Measurements from ENCODE around the gene LY9.

The LY9 gene

GRCh38 chr1:160795951-160796383, at the start of gene LY9:
Gene LY9, plus strand, starts transcription at chr1:160796174. Its CDS starts 14 bp downstream, at chr1:160796188.
- TF ChIP-seq, protein P1, sequence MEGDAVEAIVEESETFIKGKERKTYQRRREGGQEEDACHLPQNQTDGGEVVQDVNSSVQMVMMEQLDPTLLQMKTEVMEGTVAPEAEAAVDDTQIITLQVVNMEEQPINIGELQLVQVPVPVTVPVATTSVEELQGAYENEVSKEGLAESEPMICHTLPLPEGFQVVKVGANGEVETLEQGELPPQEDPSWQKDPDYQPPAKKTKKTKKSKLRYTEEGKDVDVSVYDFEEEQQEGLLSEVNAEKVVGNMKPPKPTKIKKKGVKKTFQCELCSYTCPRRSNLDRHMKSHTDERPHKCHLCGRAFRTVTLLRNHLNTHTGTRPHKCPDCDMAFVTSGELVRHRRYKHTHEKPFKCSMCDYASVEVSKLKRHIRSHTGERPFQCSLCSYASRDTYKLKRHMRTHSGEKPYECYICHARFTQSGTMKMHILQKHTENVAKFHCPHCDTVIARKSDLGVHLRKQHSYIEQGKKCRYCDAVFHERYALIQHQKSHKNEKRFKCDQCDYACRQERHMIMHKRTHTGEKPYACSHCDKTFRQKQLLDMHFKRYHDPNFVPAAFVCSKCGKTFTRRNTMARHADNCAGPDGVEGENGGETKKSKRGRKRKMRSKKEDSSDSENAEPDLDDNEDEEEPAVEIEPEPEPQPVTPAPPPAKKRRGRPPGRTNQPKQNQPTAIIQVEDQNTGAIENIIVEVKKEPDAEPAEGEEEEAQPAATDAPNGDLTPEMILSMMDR (conservative IDR thresholded peaks at IDR 0.05; ENCODE audit: low read depth) = no peak
- POLR2A ChIA-PET (ENCODE audit: low non-redundant PET) = no interaction called here
- DNase-seq (ENCODE audit: low spot score) = no peak
- CTCF ChIA-PET = no interaction called here
- H3K27ac ChIP-seq = no peak within 1 kb of the TSS

GRCh38 chr1:160746836-160747500, 49.0 kb upstream of the LY9 start:
- ChIA-PET POLR2A (ENCODE audit: low non-redundant PET) (no interaction called here), CTCF (interaction anchor here (0.6 kb wide), 3 partner anchors 9 to 178 kb away, joined by 3 to 4 read pairs (median 4); no protein-coding TSS in a partner anchor)
- DNase-seq (ENCODE audit: low spot score) = no peak
- TF ChIP-seq, protein P1 (conservative IDR thresholded peaks at IDR 0.05; ENCODE audit: low read depth) = no peak
- no peak overlapping the region for H3K27ac ChIP-seq

- ChIA-PET CTCF (interaction anchor here (0.6 kb wide), 1 partner anchor 77 kb away, joined by 3 read pairs; no protein-coding TSS in a partner anchor), POLR2A (ENCODE audit: low non-redundant PET) (no interaction called here)
- H3K27ac ChIP-seq = no peak overlapping the region
- no peak for DNase-seq (ENCODE audit: low spot score)
- TF ChIP-seq, protein P1 (conservative IDR thresholded peaks at IDR 0.05; ENCODE audit: low read depth) = no peak
Observed at GRCh38 chr1:160747717-160748116, 48.3 kb upstream of the LY9 start.

GRCh38 chr1:160748181-160748877, 47.6 kb upstream of the LY9 start:
- no peak overlapping the region for H3K27ac ChIP-seq
- ChIA-PET POLR2A (ENCODE audit: low non-redundant PET) (no interaction called here), CTCF (interaction anchor here (0.6 kb wide), 1 partner anchor 76 kb away, joined by 3 read pairs; no protein-coding TSS in a partner anchor)
- peak; percentile 24 for DNase-seq (ENCODE audit: low spot score)
- TF ChIP-seq, protein P1 (conservative IDR thresholded peaks at IDR 0.05; ENCODE audit: low read depth) = no peak

GRCh38 chr1:160748878-160749269, 47.1 kb upstream of the LY9 start:
- TF ChIP-seq, protein P1 (conservative IDR thresholded peaks at IDR 0.05; ENCODE audit: low read depth) = no peak
- no peak overlapping the region for H3K27ac ChIP-seq
- POLR2A ChIA-PET (ENCODE audit: low non-redundant PET) = no interaction called here
- DNase-seq (ENCODE audit: low spot score) = peak; percentile 25
- CTCF ChIA-PET = interaction anchor here (1.6 kb wide), 1 partner anchor 22 kb away, joined by 6 read pairs; no protein-coding TSS in a partner anchor

GRCh38 chr1:160750608-160751007, 45.4 kb upstream of the LY9 start:
- TF ChIP-seq, protein P1 (conservative IDR thresholded peaks at IDR 0.05; ENCODE audit: low read depth) = no peak
- POLR2A ChIA-PET (ENCODE audit: low non-redundant PET) = no interaction called here
- DNase-seq (ENCODE audit: low spot score) = no peak
- no peak overlapping the region for H3K27ac ChIP-seq
- CTCF ChIA-PET = interaction anchor here (0.8 to 1.6 kb wide), 2 partner anchors 24 to 210 kb away, joined by 4 to 6 read pairs; no protein-coding TSS in a partner anchor
